ENCODE results near the gene MAFG. TPM values are rescaled to one million over a fixed set of nuclear protein-coding genes. Genes with fewer than 3 reads are reported as not detected.
A peak's percentile ranks its signal among the peaks of the same experiment; 100 is the strongest.

MAFG gene
- polyA plus RNA-seq, 1 of the 3 experiments (the other 2 are of a cell fraction): 38.7 TPM

GRCh38 chr17:81906476-81907218, 20.9 kb downstream of the MAFG start:
- TF ChIP-seq RFX5 (IDR thresholded peaks at IDR 0.05; ENCODE audit: low read length) (no peak), RAD21 (IDR thresholded peaks at IDR 0.05; ENCODE audit: low read length) (peak; percentile 13; the same call in 1 of the 2 replicates)

DNA sequence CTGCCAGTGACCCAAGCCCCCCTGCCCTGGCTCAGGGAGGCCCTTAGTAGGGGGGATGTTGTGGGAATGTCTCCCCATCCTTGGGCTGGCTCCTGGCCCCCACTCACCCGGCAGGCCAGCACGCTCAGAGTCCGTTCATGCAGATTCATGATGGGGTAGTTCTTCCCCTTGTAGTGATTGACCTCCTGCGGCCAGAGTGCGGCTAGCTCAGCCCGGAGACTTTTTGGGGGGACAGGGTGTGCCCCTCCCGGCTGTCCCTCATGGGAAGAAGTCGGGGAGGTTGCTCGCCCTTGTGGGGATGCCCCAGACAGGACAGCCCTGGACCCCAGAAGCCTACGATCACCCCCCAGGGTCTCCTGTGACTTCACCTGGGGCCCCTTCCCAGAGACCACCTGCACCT, 21.5 kb downstream of the MAFG start:
- POLR2A ChIA-PET: interaction anchor here (0.6 kb wide), 1 partner anchor 23 kb away, joined by 3 read pairs; no protein-coding TSS in a partner anchor
- DNase-seq: no peak
- Histone ChIP-seq H3K4me1 (ENCODE audit: control insufficient read depth in 1 of 2, insufficient read depth in 2 of 2, low read depth in 1 of 2, low read length in 1 of 2) (peaks cover 8 to 19% of the 10 kb centered on the region in 2 experiments; a peak in 2 of 4 replicates), H3K27me3 (ENCODE audit: insufficient read depth) (no peaks in the 10 kb centered on the region), H3K4me2 (no peak overlapping the region), H3K79me2 (ENCODE audit: insufficient read depth) (peaks cover 7% of the 10 kb centered on the region; the same call in 1 of the 2 replicates), H3K4me3 (ENCODE audit: low read depth in 2 of 2, low read length in 1 of 2) (no peak overlapping the region), H3K27ac (ENCODE audit: low read depth in 2 of 2, low read length in 1 of 2) (no peak overlapping the region), H3F3A (replicated peaks; ENCODE audit: insufficient read depth) (peaks cover 5% of the 10 kb centered on the region), H4K20me1 (ENCODE audit: insufficient read depth) (0 out of 2 replicates have a peak, but pooled peaks cover 4% of the 10 kb centered on the region), H3K9me3 (no peaks in the 10 kb centered on the region), H3K9ac (no peak overlapping the region), H3K36me3 (replicated peaks in 1 of 2; ENCODE audit: control insufficient read depth in 1 of 2, insufficient read depth in 2 of 2, low read length in 1 of 2) (peaks cover 6 to 49% of the 10 kb centered on the region in 2 experiments), H2AFZ (ENCODE audit: low read depth) (no peak overlapping the region), H3K9me2 (no peaks in the 10 kb centered on the region)
- TF ChIP-seq, protein P1, sequence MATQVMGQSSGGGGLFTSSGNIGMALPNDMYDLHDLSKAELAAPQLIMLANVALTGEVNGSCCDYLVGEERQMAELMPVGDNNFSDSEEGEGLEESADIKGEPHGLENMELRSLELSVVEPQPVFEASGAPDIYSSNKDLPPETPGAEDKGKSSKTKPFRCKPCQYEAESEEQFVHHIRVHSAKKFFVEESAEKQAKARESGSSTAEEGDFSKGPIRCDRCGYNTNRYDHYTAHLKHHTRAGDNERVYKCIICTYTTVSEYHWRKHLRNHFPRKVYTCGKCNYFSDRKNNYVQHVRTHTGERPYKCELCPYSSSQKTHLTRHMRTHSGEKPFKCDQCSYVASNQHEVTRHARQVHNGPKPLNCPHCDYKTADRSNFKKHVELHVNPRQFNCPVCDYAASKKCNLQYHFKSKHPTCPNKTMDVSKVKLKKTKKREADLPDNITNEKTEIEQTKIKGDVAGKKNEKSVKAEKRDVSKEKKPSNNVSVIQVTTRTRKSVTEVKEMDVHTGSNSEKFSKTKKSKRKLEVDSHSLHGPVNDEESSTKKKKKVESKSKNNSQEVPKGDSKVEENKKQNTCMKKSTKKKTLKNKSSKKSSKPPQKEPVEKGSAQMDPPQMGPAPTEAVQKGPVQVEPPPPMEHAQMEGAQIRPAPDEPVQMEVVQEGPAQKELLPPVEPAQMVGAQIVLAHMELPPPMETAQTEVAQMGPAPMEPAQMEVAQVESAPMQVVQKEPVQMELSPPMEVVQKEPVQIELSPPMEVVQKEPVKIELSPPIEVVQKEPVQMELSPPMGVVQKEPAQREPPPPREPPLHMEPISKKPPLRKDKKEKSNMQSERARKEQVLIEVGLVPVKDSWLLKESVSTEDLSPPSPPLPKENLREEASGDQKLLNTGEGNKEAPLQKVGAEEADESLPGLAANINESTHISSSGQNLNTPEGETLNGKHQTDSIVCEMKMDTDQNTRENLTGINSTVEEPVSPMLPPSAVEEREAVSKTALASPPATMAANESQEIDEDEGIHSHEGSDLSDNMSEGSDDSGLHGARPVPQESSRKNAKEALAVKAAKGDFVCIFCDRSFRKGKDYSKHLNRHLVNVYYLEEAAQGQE (IDR thresholded peaks at IDR 0.05; ENCODE audit: low read depth, low read length): no peak
- TF ChIP-seq TEAD4 (IDR thresholded peaks at IDR 0.05; ENCODE audit: borderline replicate concordance, insufficient read depth) (no peak), ZBTB33 (IDR thresholded peaks at IDR 0.05; ENCODE audit: borderline replicate concordance, low read depth) (no peak), EP300 (IDR thresholded peaks at IDR 0.05; ENCODE audit: borderline replicate concordance in 1 of 2, low read depth in 1 of 2, low read length in 1 of 2) (no peak)
- WGBS (ENCODE audit: low lambda C conversion rate): 84% methylated on average over 10 of the region's 10 CpGs
- CTCF ChIA-PET: interaction anchor here (1.3 to 1.5 kb wide), 3 partner anchors 21 to 115 kb away, joined by 4 to 7 read pairs (median 5); no protein-coding TSS in a partner anchor

More at GRCh38 chr17:81906476-81907218, 20.9 kb downstream of the MAFG start:
- Histone ChIP-seq H3K9me2 (no peaks in the 10 kb centered on the region), H3K27me3 (ENCODE audit: insufficient read depth) (no peaks in the 10 kb centered on the region), H4K20me1 (ENCODE audit: insufficient read depth) (peaks cover 6% of the 10 kb centered on the region), H3K4me2 (no peak overlapping the region), H3K9me3 (no peaks in the 10 kb centered on the region), H2AFZ (ENCODE audit: low read depth) (no peak overlapping the region), H3K4me3 (ENCODE audit: low read depth in 2 of 2, low read length in 1 of 2) (no peak overlapping the region), H3K27ac (ENCODE audit: low read depth in 2 of 2, low read length in 1 of 2) (no peak overlapping the region), H3K36me3 (replicated peaks in 1 of 2; ENCODE audit: control insufficient read depth in 1 of 2, insufficient read depth in 2 of 2, low read length in 1 of 2) (peaks cover 7 to 50% of the 10 kb centered on the region in 2 experiments), H3K9ac (no peak overlapping the region), H3F3A (replicated peaks; ENCODE audit: insufficient read depth) (peaks cover 7% of the 10 kb centered on the region), H3K79me2 (ENCODE audit: insufficient read depth) (peaks cover 7% of the 10 kb centered on the region; the same call in 1 of the 2 replicates), H3K4me1 (ENCODE audit: control insufficient read depth in 1 of 2, insufficient read depth in 2 of 2, low read depth in 1 of 2, low read length in 1 of 2) (peaks cover 8 to 18% of the 10 kb centered on the region in 2 experiments; a peak in 2 of 4 replicates)
- WGBS (ENCODE audit: low lambda C conversion rate): 85% methylated on average over 7 of the region's 15 CpGs
- DNase-seq: no peak
- ChIA-PET POLR2A (no interaction called here), CTCF (interaction anchor here (1.0 to 2.2 kb wide), 7 partner anchors 18 to 123 kb away, joined by 3 to 7 read pairs (median 5); partner anchors contain the start of gene MAFG)
